ENCODE measurements around the gene BTN1A1. TPM values are rescaled to one million over a fixed set of nuclear protein-coding genes. Genes with fewer than 3 reads are reported as not detected.

The BTN1A1 gene
- total RNA-seq, 1 experiment from 2014 or later, result 0.15 TPM

DNA sequence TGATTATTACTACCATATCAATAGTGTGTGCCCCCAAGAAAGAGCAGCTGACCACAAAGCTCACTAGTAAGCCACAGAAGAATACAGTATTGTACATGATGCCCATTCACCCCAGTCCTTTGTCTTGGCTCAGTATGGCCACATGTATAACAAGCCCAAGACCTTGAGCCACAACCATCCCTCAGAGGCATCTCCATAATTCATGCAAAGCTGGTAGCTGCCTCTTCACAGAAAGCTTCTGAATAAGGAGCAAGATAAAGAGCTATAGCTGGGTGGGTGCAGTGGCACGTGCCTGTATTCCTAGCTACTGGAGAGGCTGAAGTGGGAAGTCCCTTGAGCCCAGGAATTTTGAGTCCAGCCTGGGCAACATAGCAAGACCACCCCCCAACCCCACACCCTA, 4.8 kb upstream of the BTN1A1 start (continued):
- no peak for TF ChIP-seq ZNF423 (CRISPR knock-in tag; IDR thresholded peaks at IDR 0.05)
- TF ChIP-seq, protein P1, sequence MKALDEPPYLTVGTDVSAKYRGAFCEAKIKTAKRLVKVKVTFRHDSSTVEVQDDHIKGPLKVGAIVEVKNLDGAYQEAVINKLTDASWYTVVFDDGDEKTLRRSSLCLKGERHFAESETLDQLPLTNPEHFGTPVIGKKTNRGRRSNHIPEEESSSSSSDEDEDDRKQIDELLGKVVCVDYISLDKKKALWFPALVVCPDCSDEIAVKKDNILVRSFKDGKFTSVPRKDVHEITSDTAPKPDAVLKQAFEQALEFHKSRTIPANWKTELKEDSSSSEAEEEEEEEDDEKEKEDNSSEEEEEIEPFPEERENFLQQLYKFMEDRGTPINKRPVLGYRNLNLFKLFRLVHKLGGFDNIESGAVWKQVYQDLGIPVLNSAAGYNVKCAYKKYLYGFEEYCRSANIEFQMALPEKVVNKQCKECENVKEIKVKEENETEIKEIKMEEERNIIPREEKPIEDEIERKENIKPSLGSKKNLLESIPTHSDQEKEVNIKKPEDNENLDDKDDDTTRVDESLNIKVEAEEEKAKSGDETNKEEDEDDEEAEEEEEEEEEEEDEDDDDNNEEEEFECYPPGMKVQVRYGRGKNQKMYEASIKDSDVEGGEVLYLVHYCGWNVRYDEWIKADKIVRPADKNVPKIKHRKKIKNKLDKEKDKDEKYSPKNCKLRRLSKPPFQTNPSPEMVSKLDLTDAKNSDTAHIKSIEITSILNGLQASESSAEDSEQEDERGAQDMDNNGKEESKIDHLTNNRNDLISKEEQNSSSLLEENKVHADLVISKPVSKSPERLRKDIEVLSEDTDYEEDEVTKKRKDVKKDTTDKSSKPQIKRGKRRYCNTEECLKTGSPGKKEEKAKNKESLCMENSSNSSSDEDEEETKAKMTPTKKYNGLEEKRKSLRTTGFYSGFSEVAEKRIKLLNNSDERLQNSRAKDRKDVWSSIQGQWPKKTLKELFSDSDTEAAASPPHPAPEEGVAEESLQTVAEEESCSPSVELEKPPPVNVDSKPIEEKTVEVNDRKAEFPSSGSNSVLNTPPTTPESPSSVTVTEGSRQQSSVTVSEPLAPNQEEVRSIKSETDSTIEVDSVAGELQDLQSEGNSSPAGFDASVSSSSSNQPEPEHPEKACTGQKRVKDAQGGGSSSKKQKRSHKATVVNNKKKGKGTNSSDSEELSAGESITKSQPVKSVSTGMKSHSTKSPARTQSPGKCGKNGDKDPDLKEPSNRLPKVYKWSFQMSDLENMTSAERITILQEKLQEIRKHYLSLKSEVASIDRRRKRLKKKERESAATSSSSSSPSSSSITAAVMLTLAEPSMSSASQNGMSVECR (CRISPR knock-in tag; IDR thresholded peaks at IDR 0.05; ENCODE audit: borderline replicate concordance), result no peak

GRCh38 chr6:26497610-26498009, 2.5 kb upstream of the BTN1A1 start:
- no peak overlapping the region for H3K27ac Mint-ChIP-seq
- no peaks in the 10 kb centered on the region for H3K9me3 Mint-ChIP-seq
- DNase-seq (ENCODE audit: low spot score) (no peak), ATAC-seq (no peak)
- peaks cover 44% of the 10 kb centered on the region for H3K27me3 Mint-ChIP-seq (ENCODE audit: low read depth)
- POLR2A ChIA-PET, result no interaction called here
- TF ChIP-seq, protein P2, sequence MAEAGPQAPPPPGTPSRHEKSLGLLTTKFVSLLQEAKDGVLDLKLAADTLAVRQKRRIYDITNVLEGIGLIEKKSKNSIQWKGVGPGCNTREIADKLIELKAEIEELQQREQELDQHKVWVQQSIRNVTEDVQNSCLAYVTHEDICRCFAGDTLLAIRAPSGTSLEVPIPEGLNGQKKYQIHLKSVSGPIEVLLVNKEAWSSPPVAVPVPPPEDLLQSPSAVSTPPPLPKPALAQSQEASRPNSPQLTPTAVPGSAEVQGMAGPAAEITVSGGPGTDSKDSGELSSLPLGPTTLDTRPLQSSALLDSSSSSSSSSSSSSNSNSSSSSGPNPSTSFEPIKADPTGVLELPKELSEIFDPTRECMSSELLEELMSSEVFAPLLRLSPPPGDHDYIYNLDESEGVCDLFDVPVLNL (CRISPR knock-in tag; IDR thresholded peaks at IDR 0.05; ENCODE audit: borderline replicate concordance, low read depth), result no peak
- no peak for TF ChIP-seq MLX (CRISPR knock-in tag; IDR thresholded peaks at IDR 0.05)
- H3K4me3 Mint-ChIP-seq, result no peak overlapping the region
- H3K4me1 Mint-ChIP-seq, result peaks cover 20% of the 10 kb centered on the region
- H3K36me3 Mint-ChIP-seq, result no peaks in the 10 kb centered on the region
- CTCF ChIA-PET, result interaction anchor here (1.0 kb wide), 1 partner anchor 156 kb away, joined by 3 read pairs; no protein-coding TSS in a partner anchor

DNA sequence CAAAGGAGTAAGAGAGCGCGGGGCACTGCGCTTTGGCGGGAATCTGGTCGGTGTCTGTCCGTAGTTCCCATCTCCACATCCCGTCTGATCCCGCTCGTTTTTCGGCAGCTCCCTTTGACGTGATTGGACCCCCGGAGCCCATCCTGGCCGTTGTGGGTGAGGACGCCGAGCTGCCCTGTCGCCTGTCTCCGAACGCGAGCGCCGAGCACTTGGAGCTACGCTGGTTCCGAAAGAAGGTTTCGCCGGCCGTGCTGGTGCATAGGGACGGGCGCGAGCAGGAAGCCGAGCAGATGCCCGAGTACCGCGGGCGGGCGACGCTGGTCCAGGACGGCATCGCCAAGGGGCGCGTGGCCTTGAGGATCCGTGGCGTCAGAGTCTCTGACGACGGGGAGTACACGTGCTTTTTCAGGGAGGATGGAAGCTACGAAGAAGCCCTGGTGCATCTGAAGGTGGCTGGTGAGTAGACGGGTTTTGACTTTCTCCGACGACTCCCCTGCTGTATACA, 1.4 kb downstream of the BTN1A1 start:
- CTCF ChIA-PET, result interaction anchor here (0.5 to 1.3 kb wide), 4 partner anchors 10 to 160 kb away, joined by 3 read pairs; no protein-coding TSS in a partner anchor
- H3K27ac Mint-ChIP-seq, result no peak overlapping the region
- ATAC-seq (peak; percentile 88), DNase-seq (ENCODE audit: low spot score) (peak; percentile 59)
- peaks cover 20% of the 10 kb centered on the region for H3K4me1 Mint-ChIP-seq
- H3K36me3 Mint-ChIP-seq, result no peaks in the 10 kb centered on the region
- no peaks in the 10 kb centered on the region for H3K9me3 Mint-ChIP-seq
- POLR2A ChIA-PET, result interaction anchor here (0.6 to 0.7 kb wide), 2 partner anchors 17 to 116 kb away, joined by 3 to 4 read pairs; no protein-coding TSS in a partner anchor
- H3K27me3 Mint-ChIP-seq (ENCODE audit: low read depth), result peaks cover 64% of the 10 kb centered on the region
- H3K4me3 Mint-ChIP-seq, result peak overlapping the region; percentile 74
- TF ChIP-seq FOXJ3 (CRISPR knock-in tag; IDR thresholded peaks at IDR 0.05; ENCODE audit: borderline replicate concordance), result no peak
- no peak for TF ChIP-seq AR (CRISPR knock-in tag; IDR thresholded peaks at IDR 0.05)
- TF ChIP-seq, protein P3, sequence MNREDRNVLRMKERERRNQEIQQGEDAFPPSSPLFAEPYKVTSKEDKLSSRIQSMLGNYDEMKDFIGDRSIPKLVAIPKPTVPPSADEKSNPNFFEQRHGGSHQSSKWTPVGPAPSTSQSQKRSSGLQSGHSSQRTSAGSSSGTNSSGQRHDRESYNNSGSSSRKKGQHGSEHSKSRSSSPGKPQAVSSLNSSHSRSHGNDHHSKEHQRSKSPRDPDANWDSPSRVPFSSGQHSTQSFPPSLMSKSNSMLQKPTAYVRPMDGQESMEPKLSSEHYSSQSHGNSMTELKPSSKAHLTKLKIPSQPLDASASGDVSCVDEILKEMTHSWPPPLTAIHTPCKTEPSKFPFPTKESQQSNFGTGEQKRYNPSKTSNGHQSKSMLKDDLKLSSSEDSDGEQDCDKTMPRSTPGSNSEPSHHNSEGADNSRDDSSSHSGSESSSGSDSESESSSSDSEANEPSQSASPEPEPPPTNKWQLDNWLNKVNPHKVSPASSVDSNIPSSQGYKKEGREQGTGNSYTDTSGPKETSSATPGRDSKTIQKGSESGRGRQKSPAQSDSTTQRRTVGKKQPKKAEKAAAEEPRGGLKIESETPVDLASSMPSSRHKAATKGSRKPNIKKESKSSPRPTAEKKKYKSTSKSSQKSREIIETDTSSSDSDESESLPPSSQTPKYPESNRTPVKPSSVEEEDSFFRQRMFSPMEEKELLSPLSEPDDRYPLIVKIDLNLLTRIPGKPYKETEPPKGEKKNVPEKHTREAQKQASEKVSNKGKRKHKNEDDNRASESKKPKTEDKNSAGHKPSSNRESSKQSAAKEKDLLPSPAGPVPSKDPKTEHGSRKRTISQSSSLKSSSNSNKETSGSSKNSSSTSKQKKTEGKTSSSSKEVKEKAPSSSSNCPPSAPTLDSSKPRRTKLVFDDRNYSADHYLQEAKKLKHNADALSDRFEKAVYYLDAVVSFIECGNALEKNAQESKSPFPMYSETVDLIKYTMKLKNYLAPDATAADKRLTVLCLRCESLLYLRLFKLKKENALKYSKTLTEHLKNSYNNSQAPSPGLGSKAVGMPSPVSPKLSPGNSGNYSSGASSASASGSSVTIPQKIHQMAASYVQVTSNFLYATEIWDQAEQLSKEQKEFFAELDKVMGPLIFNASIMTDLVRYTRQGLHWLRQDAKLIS (CRISPR knock-in tag; IDR thresholded peaks at IDR 0.05; ENCODE audit: borderline replicate concordance), result no peak
- TF ChIP-seq, protein P4, sequence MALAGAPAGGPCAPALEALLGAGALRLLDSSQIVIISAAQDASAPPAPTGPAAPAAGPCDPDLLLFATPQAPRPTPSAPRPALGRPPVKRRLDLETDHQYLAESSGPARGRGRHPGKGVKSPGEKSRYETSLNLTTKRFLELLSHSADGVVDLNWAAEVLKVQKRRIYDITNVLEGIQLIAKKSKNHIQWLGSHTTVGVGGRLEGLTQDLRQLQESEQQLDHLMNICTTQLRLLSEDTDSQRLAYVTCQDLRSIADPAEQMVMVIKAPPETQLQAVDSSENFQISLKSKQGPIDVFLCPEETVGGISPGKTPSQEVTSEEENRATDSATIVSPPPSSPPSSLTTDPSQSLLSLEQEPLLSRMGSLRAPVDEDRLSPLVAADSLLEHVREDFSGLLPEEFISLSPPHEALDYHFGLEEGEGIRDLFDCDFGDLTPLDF (CRISPR knock-in tag; IDR thresholded peaks at IDR 0.05), result peak; percentile 75; the same call in 1 of the 2 replicates
- 0 out of 2 replicates have a peak, but pooled peaks have one; percentile 83 for TF ChIP-seq KAT7 (CRISPR knock-in tag; IDR thresholded peaks at IDR 0.05; ENCODE audit: borderline replicate concordance)
- TF ChIP-seq ZNF219 (CRISPR knock-in tag; IDR thresholded peaks at IDR 0.05; ENCODE audit: borderline replicate concordance), result peak; percentile 72; the same call in 1 of the 2 replicates
- TF ChIP-seq GABPB1 (CRISPR knock-in tag; IDR thresholded peaks at IDR 0.05), result no peak
- no peak for TF ChIP-seq MXD4 (CRISPR knock-in tag; IDR thresholded peaks at IDR 0.05; ENCODE audit: borderline replicate concordance)

Measured in WTC11 (cell line).